WTC11 (cell line): ENCODE measurements around the gene TPM4. TPM values are rescaled to one million over a fixed set of nuclear protein-coding genes. Genes with fewer than 3 reads are reported as not detected.

Experiments used
- ATAC-seq: fragments of 200-7000 bp; cut with Tn5 transposase; 2 replicates; pipeline ENCODE4 v1.10.0; 2021; ENCODE audit warnings: mild to moderate bottlenecking, moderate library complexity
- CTCF ChIA-PET: fragments of 300-600 bp; sonication (Branson Sonifier 250); formaldehyde crosslinking; loops from one replicate; lab custom pipeline; 2021; ENCODE audit warnings: antibody characterized with exemption; lab: Charles Lee
- POLR2A ChIA-PET: fragments of 350-600 bp; sonication (Branson Sonifier 250); formaldehyde crosslinking; loops from one replicate; lab custom pipeline; 2021; ENCODE audit warnings: antibody characterized with exemption; lab: Charles Lee
- DNase-seq: peaks from one replicate; pipeline ENCODE4 v3.0.0; 2021; ENCODE audit warnings: low spot score
- H3K27ac Mint-ChIP-seq: 2 replicates; pipeline ENCODE4 v1.8.0; 2021; ENCODE audit warnings: mixed read lengths
- H3K27me3 Mint-ChIP-seq: 2 replicates; pipeline ENCODE4 v1.8.0; 2021; ENCODE audit warnings: low read depth, mild to moderate bottlenecking, moderate library complexity, mixed read lengths
- H3K36me3 Mint-ChIP-seq: 2 replicates; pipeline ENCODE4 v1.8.0; 2021; ENCODE audit warnings: mixed read lengths
- H3K4me1 Mint-ChIP-seq: 2 replicates; pipeline ENCODE4 v1.8.0; 2022; ENCODE audit warnings: mixed read lengths
- H3K4me3 Mint-ChIP-seq: 2 replicates; pipeline ENCODE4 v1.8.0; 2021; ENCODE audit warnings: mild to moderate bottlenecking, moderate library complexity, mixed read lengths
- H3K9me3 Mint-ChIP-seq: 2 replicates; pipeline ENCODE4 v1.8.0; 2021; ENCODE audit warnings: mixed read lengths
- GABPB1 ChIP-seq: sonication (generic); formaldehyde crosslinking; IDR thresholded peaks from 2 replicates; pipeline ENCODE4 v1.8.1; 2023; ENCODE audit warnings: mild to moderate bottlenecking, missing genetic modification reagents
- JUN ChIP-seq: sonication (generic); formaldehyde crosslinking; IDR thresholded peaks from 2 replicates; pipeline ENCODE4 v1.8.0; 2023; ENCODE audit warnings: mild to moderate bottlenecking, missing genetic modification reagents
- NFATC4 ChIP-seq: fragments of 250-450 bp; sonication (Bioruptor Pico); IDR thresholded peaks from 2 replicates; pipeline ENCODE4 v1.9.0; 2021; ENCODE audit warnings: mild to moderate bottlenecking
- NFE2L1 ChIP-seq: sonication (generic); formaldehyde crosslinking; IDR thresholded peaks from 2 replicates; pipeline ENCODE4 v1.8.1; 2023; ENCODE audit warnings: missing genetic modification reagents
- NR2C2 ChIP-seq: sonication (generic); formaldehyde crosslinking; IDR thresholded peaks from 2 replicates; pipeline ENCODE4 v1.8.0; 2022; ENCODE audit warnings: mild to moderate bottlenecking, missing genetic modification reagents
- RORB ChIP-seq: fragments of 250-450 bp; sonication (Bioruptor Pico); IDR thresholded peaks from 2 replicates; pipeline ENCODE4 v1.9.0; 2021; ENCODE audit warnings: mild to moderate bottlenecking
- TCF7 ChIP-seq: sonication (generic); formaldehyde crosslinking; IDR thresholded peaks from 2 replicates; pipeline ENCODE4 v1.8.0; 2022; ENCODE audit warnings: mild to moderate bottlenecking, low read depth, missing genetic modification reagents, moderate library complexity
- TEAD1 ChIP-seq: sonication (generic); formaldehyde crosslinking; IDR thresholded peaks from 2 replicates; pipeline ENCODE4 v1.8.0; 2022; ENCODE audit warnings: mild to moderate bottlenecking, missing genetic modification reagents
- TP53 ChIP-seq: sonication (generic); formaldehyde crosslinking; IDR thresholded peaks from 2 replicates; pipeline ENCODE4 v1.8.1; 2023; ENCODE audit warnings: mild to moderate bottlenecking, missing genetic modification reagents
- ZNF138 ChIP-seq: sonication (generic); formaldehyde crosslinking; conservative IDR thresholded peaks from 2 replicates; pipeline ENCODE4 v1.8.1; 2022; ENCODE audit warnings: mild to moderate bottlenecking, moderate library complexity, missing genetic modification reagents
- ZNF219 ChIP-seq: sonication (generic); formaldehyde crosslinking; IDR thresholded peaks from 2 replicates; pipeline ENCODE4 v1.8.0; 2023; ENCODE audit warnings: missing genetic modification reagents, mild to moderate bottlenecking, borderline replicate concordance
- ZNF232 ChIP-seq: sonication (generic); formaldehyde crosslinking; IDR thresholded peaks from 2 replicates; pipeline ENCODE4 v1.8.0; 2022; ENCODE audit warnings: mild to moderate bottlenecking, missing genetic modification reagents
- ZNF317 ChIP-seq: sonication (generic); formaldehyde crosslinking; IDR thresholded peaks from 2 replicates; pipeline ENCODE4 v1.8.1; 2023; ENCODE audit warnings: low read depth, mild to moderate bottlenecking, moderate library complexity, missing genetic modification reagents, borderline replicate concordance
- total RNA-seq: library from RNA; stranded (reverse); gene quantifications from 3 replicates; pipeline ENCODE4 v1.2.3, GENCODE V29; 2021
- TF ChIP-seq, protein P1 (sequence below): fragments of 250-450 bp; sonication (Bioruptor Pico); IDR thresholded peaks from 2 replicates; pipeline ENCODE4 v1.8.0; 2021; ENCODE audit warnings: mild to moderate bottlenecking
- TF ChIP-seq, protein P2 (sequence below): fragments of 250-450 bp; sonication (Bioruptor Pico); IDR thresholded peaks from 2 replicates; pipeline ENCODE4 v2.1.2; 2022; ENCODE audit warnings: mild to moderate bottlenecking, moderate library complexity
- TF ChIP-seq, protein P3 (sequence below): sonication (generic); formaldehyde crosslinking; IDR thresholded peaks from 2 replicates; pipeline ENCODE4 v1.8.1; 2022; ENCODE audit warnings: mild to moderate bottlenecking, missing genetic modification reagents, moderate library complexity, borderline replicate concordance
- TF ChIP-seq, protein P4 (sequence below): sonication (generic); formaldehyde crosslinking; IDR thresholded peaks from 2 replicates; pipeline ENCODE4 v1.8.0; 2023; ENCODE audit warnings: missing genetic modification reagents
- TF ChIP-seq, protein P5 (sequence below): fragments of 250-450 bp; sonication (Bioruptor Pico); IDR thresholded peaks from 2 replicates; pipeline ENCODE4 v1.9.0; 2021; ENCODE audit warnings: mild to moderate bottlenecking
- TF ChIP-seq, protein P6 (sequence below): sonication (generic); formaldehyde crosslinking; IDR thresholded peaks from 2 replicates; pipeline ENCODE4 v1.8.0; 2022; ENCODE audit warnings: missing genetic modification reagents
- TF ChIP-seq, protein P7 (sequence below): sonication (generic); formaldehyde crosslinking; IDR thresholded peaks from 2 replicates; pipeline ENCODE4 v1.8.1; 2023; ENCODE audit warnings: mild to moderate bottlenecking, missing genetic modification reagents, moderate library complexity

The TPM4 gene
- total RNA-seq, 1 experiment from 2014 or later, result 302 TPM

DNA sequence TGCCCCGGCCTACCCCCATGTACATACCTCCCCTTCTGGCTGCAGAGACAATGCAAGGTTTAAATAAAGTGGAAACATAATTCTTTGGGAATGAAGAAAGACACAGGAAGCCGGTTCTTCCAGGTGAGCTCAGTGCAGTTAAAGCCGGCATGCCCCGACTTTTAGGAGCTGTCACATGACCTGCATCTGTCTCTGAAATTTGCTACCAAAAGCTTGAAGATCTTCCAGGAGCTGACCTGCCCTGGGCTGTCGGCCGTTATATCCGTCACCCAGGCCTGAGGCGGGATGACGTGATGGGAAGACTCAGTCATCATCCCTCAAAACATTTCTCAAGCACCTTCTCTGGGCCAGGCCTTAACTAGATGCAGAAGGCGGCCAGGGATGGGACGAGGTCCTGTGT lies 45.7 kb downstream of the TPM4 start (continued):
- TF ChIP-seq, protein P1, sequence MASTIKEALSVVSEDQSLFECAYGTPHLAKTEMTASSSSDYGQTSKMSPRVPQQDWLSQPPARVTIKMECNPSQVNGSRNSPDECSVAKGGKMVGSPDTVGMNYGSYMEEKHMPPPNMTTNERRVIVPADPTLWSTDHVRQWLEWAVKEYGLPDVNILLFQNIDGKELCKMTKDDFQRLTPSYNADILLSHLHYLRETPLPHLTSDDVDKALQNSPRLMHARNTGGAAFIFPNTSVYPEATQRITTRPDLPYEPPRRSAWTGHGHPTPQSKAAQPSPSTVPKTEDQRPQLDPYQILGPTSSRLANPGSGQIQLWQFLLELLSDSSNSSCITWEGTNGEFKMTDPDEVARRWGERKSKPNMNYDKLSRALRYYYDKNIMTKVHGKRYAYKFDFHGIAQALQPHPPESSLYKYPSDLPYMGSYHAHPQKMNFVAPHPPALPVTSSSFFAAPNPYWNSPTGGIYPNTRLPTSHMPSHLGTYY (CRISPR knock-in tag), result no peak
- TF ChIP-seq, protein P2, sequence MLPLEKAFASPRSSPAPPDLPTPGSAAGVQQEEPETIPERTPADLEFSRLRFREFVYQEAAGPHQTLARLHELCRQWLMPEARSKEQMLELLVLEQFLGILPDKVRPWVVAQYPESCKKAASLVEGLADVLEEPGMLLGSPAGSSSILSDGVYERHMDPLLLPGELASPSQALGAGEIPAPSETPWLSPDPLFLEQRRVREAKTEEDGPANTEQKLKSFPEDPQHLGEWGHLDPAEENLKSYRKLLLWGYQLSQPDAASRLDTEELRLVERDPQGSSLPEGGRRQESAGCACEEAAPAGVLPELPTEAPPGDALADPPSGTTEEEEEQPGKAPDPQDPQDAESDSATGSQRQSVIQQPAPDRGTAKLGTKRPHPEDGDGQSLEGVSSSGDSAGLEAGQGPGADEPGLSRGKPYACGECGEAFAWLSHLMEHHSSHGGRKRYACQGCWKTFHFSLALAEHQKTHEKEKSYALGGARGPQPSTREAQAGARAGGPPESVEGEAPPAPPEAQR (CRISPR knock-in tag), result no peak
- TF ChIP-seq TEAD1 (CRISPR knock-in tag) (no peak), NR2C2 (no peak)
- TF ChIP-seq, protein P3, sequence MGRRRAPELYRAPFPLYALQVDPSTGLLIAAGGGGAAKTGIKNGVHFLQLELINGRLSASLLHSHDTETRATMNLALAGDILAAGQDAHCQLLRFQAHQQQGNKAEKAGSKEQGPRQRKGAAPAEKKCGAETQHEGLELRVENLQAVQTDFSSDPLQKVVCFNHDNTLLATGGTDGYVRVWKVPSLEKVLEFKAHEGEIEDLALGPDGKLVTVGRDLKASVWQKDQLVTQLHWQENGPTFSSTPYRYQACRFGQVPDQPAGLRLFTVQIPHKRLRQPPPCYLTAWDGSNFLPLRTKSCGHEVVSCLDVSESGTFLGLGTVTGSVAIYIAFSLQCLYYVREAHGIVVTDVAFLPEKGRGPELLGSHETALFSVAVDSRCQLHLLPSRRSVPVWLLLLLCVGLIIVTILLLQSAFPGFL (CRISPR knock-in tag), result no peak

DNA sequence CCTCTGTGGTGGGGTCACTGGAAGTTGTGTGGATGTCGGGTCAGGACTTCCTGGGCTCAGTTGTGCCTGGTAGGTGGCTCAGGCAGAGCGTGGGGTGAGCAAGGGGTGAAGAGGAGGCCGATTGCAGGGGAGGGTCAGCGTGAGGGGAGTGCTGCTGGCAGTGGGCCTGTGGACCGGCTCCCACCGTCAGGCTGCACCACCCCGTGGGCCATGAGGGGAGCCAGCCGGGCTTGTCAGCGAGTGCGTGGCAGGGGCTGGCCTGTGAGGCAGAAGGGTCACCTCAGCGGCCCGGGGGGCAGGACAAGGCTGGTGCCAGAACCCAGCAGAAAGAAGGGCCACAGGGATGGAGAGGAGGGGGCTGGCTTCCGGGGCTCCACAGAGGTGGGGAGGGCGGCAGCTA lies 48.7 kb downstream of the TPM4 start:
- POLR2A ChIA-PET, result no interaction called here

DNA sequence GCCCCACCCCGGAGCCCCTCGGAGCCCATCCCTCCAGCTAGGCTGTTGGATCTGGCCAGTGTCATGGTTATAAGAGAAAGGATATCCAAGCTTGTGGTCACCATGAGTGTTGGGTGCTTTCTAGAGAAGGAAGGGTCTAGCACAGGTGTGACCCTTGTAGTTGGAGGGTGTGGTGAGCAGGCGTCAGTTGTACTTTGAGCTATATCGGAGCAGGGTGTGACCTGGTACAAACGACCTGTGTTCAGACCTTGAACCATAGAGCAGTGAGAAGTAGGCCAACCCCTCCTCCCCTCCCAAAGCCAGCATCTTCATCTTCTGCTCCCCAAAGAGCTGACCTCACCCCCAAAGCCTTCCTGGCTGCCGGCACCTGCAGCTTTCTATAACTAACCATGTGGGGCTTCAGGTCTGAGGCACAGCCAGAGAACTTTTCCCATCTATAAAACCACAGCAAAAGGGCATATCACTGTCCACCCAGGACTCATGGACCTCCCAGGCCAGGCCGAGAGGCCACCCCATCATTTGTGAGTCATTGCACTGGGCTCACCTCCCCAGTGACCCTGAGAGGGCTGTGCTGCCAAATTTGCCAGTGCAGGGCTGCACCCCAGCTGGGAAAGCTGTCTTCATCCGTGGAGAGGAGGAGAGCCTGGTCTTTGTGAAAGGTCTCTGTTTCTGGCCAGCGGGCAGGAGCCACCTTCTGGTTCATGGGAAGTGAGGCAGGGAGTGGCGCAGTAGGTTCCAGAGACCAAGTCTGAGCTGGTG lies 49.6 kb downstream of the TPM4 start:
- POLR2A ChIA-PET, result no interaction called here

More for the DNA sequence above, 48.7 kb downstream of the TPM4 start:
- CTCF ChIA-PET, result no interaction called here
- Mint-ChIP-seq H3K9me3 (no peaks in the 10 kb centered on the region), H3K36me3 (peaks cover 33% of the 10 kb centered on the region), H3K4me1 (no peaks in the 10 kb centered on the region), H3K27me3 (no peaks in the 10 kb centered on the region), H3K27ac (no peak overlapping the region), H3K4me3 (no peak overlapping the region)
- ATAC-seq (no peak), DNase-seq (no peak)
- TF ChIP-seq TCF7 (CRISPR knock-in tag) (no peak), RORB (CRISPR knock-in tag) (no peak), TP53 (CRISPR knock-in tag) (no peak), ZNF317 (CRISPR knock-in tag) (no peak), GABPB1 (CRISPR knock-in tag) (no peak), JUN (CRISPR knock-in tag) (no peak), ZNF138 (no peak), NFE2L1 (CRISPR knock-in tag) (no peak), ZNF219 (CRISPR knock-in tag) (no peak)
- TF ChIP-seq, protein P4, sequence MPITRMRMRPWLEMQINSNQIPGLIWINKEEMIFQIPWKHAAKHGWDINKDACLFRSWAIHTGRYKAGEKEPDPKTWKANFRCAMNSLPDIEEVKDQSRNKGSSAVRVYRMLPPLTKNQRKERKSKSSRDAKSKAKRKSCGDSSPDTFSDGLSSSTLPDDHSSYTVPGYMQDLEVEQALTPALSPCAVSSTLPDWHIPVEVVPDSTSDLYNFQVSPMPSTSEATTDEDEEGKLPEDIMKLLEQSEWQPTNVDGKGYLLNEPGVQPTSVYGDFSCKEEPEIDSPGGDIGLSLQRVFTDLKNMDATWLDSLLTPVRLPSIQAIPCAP (CRISPR knock-in tag), result no peak
- TF ChIP-seq, protein P5, sequence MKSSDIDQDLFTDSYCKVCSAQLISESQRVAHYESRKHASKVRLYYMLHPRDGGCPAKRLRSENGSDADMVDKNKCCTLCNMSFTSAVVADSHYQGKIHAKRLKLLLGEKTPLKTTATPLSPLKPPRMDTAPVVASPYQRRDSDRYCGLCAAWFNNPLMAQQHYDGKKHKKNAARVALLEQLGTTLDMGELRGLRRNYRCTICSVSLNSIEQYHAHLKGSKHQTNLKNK (CRISPR knock-in tag), result no peak
- TF ChIP-seq, protein P6, sequence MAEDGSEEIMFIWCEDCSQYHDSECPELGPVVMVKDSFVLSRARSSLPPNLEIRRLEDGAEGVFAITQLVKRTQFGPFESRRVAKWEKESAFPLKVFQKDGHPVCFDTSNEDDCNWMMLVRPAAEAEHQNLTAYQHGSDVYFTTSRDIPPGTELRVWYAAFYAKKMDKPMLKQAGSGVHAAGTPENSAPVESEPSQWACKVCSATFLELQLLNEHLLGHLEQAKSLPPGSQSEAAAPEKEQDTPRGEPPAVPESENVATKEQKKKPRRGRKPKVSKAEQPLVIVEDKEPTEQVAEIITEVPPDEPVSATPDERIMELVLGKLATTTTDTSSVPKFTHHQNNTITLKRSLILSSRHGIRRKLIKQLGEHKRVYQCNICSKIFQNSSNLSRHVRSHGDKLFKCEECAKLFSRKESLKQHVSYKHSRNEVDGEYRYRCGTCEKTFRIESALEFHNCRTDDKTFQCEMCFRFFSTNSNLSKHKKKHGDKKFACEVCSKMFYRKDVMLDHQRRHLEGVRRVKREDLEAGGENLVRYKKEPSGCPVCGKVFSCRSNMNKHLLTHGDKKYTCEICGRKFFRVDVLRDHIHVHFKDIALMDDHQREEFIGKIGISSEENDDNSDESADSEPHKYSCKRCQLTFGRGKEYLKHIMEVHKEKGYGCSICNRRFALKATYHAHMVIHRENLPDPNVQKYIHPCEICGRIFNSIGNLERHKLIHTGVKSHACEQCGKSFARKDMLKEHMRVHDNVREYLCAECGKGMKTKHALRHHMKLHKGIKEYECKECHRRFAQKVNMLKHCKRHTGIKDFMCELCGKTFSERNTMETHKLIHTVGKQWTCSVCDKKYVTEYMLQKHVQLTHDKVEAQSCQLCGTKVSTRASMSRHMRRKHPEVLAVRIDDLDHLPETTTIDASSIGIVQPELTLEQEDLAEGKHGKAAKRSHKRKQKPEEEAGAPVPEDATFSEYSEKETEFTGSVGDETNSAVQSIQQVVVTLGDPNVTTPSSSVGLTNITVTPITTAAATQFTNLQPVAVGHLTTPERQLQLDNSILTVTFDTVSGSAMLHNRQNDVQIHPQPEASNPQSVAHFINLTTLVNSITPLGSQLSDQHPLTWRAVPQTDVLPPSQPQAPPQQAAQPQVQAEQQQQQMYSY (CRISPR knock-in tag), result no peak

More for the DNA sequence above, 49.6 kb downstream of the TPM4 start:
- ATAC-seq, result no peak
- Mint-ChIP-seq H3K9me3 (no peaks in the 10 kb centered on the region), H3K36me3 (peaks cover 42% of the 10 kb centered on the region), H3K27ac (no peak overlapping the region), H3K4me3 (no peak overlapping the region)
- CTCF ChIA-PET, result interaction anchor here (0.6 to 2.5 kb wide), 3 partner anchors 15 to 63 kb away, joined by 3 to 8 read pairs (median 5); no protein-coding TSS in a partner anchor
- DNase-seq, result no peak
- TF ChIP-seq GABPB1 (CRISPR knock-in tag), result no peak
- no peak for TF ChIP-seq NFATC4
- TF ChIP-seq, protein P4 (CRISPR knock-in tag), result no peak
- TF ChIP-seq, protein P3 (CRISPR knock-in tag), result no peak
- TF ChIP-seq, protein P7, sequence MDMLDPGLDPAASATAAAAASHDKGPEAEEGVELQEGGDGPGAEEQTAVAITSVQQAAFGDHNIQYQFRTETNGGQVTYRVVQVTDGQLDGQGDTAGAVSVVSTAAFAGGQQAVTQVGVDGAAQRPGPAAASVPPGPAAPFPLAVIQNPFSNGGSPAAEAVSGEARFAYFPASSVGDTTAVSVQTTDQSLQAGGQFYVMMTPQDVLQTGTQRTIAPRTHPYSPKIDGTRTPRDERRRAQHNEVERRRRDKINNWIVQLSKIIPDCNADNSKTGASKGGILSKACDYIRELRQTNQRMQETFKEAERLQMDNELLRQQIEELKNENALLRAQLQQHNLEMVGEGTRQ (CRISPR knock-in tag), result no peak
- no peak for TF ChIP-seq TP53 (CRISPR knock-in tag)
- TF ChIP-seq ZNF232, result no peak
- TF ChIP-seq, all 79 proteins: peak for 0
- Mint-ChIP-seq H3K4me1 (no peaks in the 10 kb centered on the region), H3K27me3 (no peaks in the 10 kb centered on the region)
